Measurements from ENCODE around the gene LGALS9. TPM values are rescaled to one million over a fixed set of nuclear protein-coding genes. Genes with fewer than 3 reads are reported as not detected.
A peak's percentile ranks its signal among the peaks of the same experiment; 100 is the strongest.
"Not testable (repeated sequence)": the region's sequence is repeated elsewhere in the genome, so short reads cannot be mapped to it uniquely, and the experiment has no call there.

LGALS9 gene
- total RNA-seq, 2 experiments from 2014 or later, result 160 to 173 TPM

GRCh38 chr17:27618417-27618816, 12.6 kb upstream of the LGALS9 start:
- Mint-ChIP-seq H3K36me3 (ENCODE audit: low read depth) (peaks cover 44% of the 10 kb centered on the region), H3K4me3 (no peak overlapping the region), H3K27me3 (ENCODE audit: low read depth) (no peaks in the 10 kb centered on the region), H3K27ac (peak overlapping the region; percentile 54), H3K4me1 (ENCODE audit: low read depth) (peaks cover 32% of the 10 kb centered on the region), H3K9me3 (ENCODE audit: insufficient read depth) (no peaks in the 10 kb centered on the region)
- no peak for ATAC-seq
- DNase-seq, result no peak
- POLR2A ChIA-PET, result no interaction called here
- CTCF ChIA-PET, result interaction anchor here (1.4 kb wide), 1 partner anchor 9 kb away, joined by 3 read pairs; no protein-coding TSS in a partner anchor

GRCh38 chr17:27620721-27621120, 10.3 kb upstream of the LGALS9 start:
- ChIA-PET CTCF (interaction anchor here (1.0 to 1.6 kb wide), 5 partner anchors 11 to 185 kb away, joined by 3 to 7 read pairs (median 4); no protein-coding TSS in a partner anchor), POLR2A (interaction anchor here (0.7 to 1.8 kb wide), 2 partner anchors 11 to 15 kb away, joined by 3 to 5 read pairs; partner anchors contain the start of gene LGALS9)
- ATAC-seq (no peak), DNase-seq (no peak)
- H3K27me3 Mint-ChIP-seq (ENCODE audit: low read depth), result no peaks in the 10 kb centered on the region
- peaks cover 28% of the 10 kb centered on the region for H3K4me1 Mint-ChIP-seq (ENCODE audit: low read depth)
- no peak overlapping the region for H3K4me3 Mint-ChIP-seq
- H3K36me3 Mint-ChIP-seq (ENCODE audit: low read depth), result peaks cover 35% of the 10 kb centered on the region
- H3K27ac Mint-ChIP-seq, result peak overlapping the region; percentile 79
- H3K9me3 Mint-ChIP-seq (ENCODE audit: insufficient read depth), result no peaks in the 10 kb centered on the region

- Mint-ChIP-seq H3K4me1 (ENCODE audit: low read depth) (peaks cover 20% of the 10 kb centered on the region), H3K36me3 (ENCODE audit: low read depth) (peaks cover 35% of the 10 kb centered on the region), H3K4me3 (no peak overlapping the region), H3K27ac (no peak overlapping the region), H3K9me3 (ENCODE audit: insufficient read depth) (no peaks in the 10 kb centered on the region), H3K27me3 (ENCODE audit: low read depth) (no peaks in the 10 kb centered on the region)
- no peak for DNase-seq
- ChIA-PET CTCF (interaction anchor here (0.8 to 1.6 kb wide), 5 partner anchors 13 to 268 kb away, joined by 3 to 5 read pairs (median 3); no protein-coding TSS in a partner anchor), POLR2A (interaction anchor here (1.2 to 1.8 kb wide), 2 partner anchors 10 to 12 kb away, joined by 5 read pairs; partner anchors contain the start of gene LGALS9)
- no peak for ATAC-seq
These were observed 9.5 kb upstream of the LGALS9 start for GRCh38 chr17:27621536-27621935.

- POLR2A ChIA-PET, result interaction anchor here (1.2 to 1.8 kb wide), 2 partner anchors 9 to 12 kb away, joined by 5 read pairs; partner anchors contain the start of gene LGALS9
- H3K36me3 Mint-ChIP-seq (ENCODE audit: low read depth), result peaks cover 35% of the 10 kb centered on the region
- CTCF ChIA-PET, result interaction anchor here (0.8 to 1.6 kb wide), 5 partner anchors 14 to 268 kb away, joined by 3 to 5 read pairs (median 3); no protein-coding TSS in a partner anchor
These were observed 8.9 kb upstream of the LGALS9 start for GRCh38 chr17:27621942-27622559.

GRCh38 chr17:27622986-27623385, 8.0 kb upstream of the LGALS9 start:
- H3K4me3 Mint-ChIP-seq, result no peak overlapping the region
- no peak for DNase-seq
- peaks cover 23% of the 10 kb centered on the region for H3K4me1 Mint-ChIP-seq (ENCODE audit: low read depth)
- H3K36me3 Mint-ChIP-seq (ENCODE audit: low read depth), result peaks cover 40% of the 10 kb centered on the region
- no peak overlapping the region for H3K27ac Mint-ChIP-seq
- ChIA-PET POLR2A (no interaction called here), CTCF (no interaction called here)
- no peaks in the 10 kb centered on the region for H3K9me3 Mint-ChIP-seq (ENCODE audit: insufficient read depth)
- no peaks in the 10 kb centered on the region for H3K27me3 Mint-ChIP-seq (ENCODE audit: low read depth)
- no peak for ATAC-seq

More at GRCh38 chr17:27621942-27622559, 8.9 kb upstream of the LGALS9 start:
- Mint-ChIP-seq H3K27ac (peak overlapping the region; percentile 57), H3K4me1 (ENCODE audit: low read depth) (peaks cover 15% of the 10 kb centered on the region), H3K4me3 (no peak overlapping the region), H3K27me3 (ENCODE audit: low read depth) (no peaks in the 10 kb centered on the region), H3K9me3 (ENCODE audit: insufficient read depth) (no peaks in the 10 kb centered on the region)
- no peak for DNase-seq
- ATAC-seq, result no peak

GRCh38 chr17:27623614-27624013, 7.4 kb upstream of the LGALS9 start:
- H3K36me3 Mint-ChIP-seq (ENCODE audit: low read depth), result peaks cover 39% of the 10 kb centered on the region
- DNase-seq (no peak), ATAC-seq (no peak)
- no peaks in the 10 kb centered on the region for H3K27me3 Mint-ChIP-seq (ENCODE audit: low read depth)
- CTCF ChIA-PET, result no interaction called here
- POLR2A ChIA-PET, result no interaction called here
- H3K9me3 Mint-ChIP-seq (ENCODE audit: insufficient read depth), result no peaks in the 10 kb centered on the region
- H3K27ac Mint-ChIP-seq, result no peak overlapping the region
- no peak overlapping the region for H3K4me3 Mint-ChIP-seq
- H3K4me1 Mint-ChIP-seq (ENCODE audit: low read depth), result peaks cover 29% of the 10 kb centered on the region

GRCh38 chr17:27624539-27624938, 6.4 kb upstream of the LGALS9 start:
- Mint-ChIP-seq H3K4me1 (ENCODE audit: low read depth) (peaks cover 37% of the 10 kb centered on the region), H3K9me3 (ENCODE audit: insufficient read depth) (no peaks in the 10 kb centered on the region), H3K27ac (no peak overlapping the region), H3K27me3 (ENCODE audit: low read depth) (no peaks in the 10 kb centered on the region), H3K36me3 (ENCODE audit: low read depth) (peaks cover 41% of the 10 kb centered on the region), H3K4me3 (no peak overlapping the region)
- no peak for ATAC-seq
- CTCF ChIA-PET, result interaction anchor here (2.2 kb wide), 1 partner anchor 9 kb away, joined by 7 read pairs; no protein-coding TSS in a partner anchor
- DNase-seq, result no peak
- POLR2A ChIA-PET, result no interaction called here

- H3K27me3 Mint-ChIP-seq (ENCODE audit: low read depth), result no peaks in the 10 kb centered on the region
- CTCF ChIA-PET, result interaction anchor here (0.9 to 2.2 kb wide), 3 partner anchors 11 to 29 kb away, joined by 3 to 7 read pairs (median 4); no protein-coding TSS in a partner anchor
- H3K9me3 Mint-ChIP-seq (ENCODE audit: insufficient read depth), result no peaks in the 10 kb centered on the region
- no peak for DNase-seq
- POLR2A ChIA-PET, result no interaction called here
- H3K4me3 Mint-ChIP-seq, result no peak overlapping the region
- H3K4me1 Mint-ChIP-seq (ENCODE audit: low read depth), result peaks cover 40% of the 10 kb centered on the region
- ATAC-seq, result no peak
- H3K27ac Mint-ChIP-seq, result no peak overlapping the region
- H3K36me3 Mint-ChIP-seq (ENCODE audit: low read depth), result peaks cover 39% of the 10 kb centered on the region
These were observed 5.1 kb upstream of the LGALS9 start for GRCh38 chr17:27625856-27626255.

GRCh38 chr17:27627514-27627913, 3.5 kb upstream of the LGALS9 start:
- no peaks in the 10 kb centered on the region for H3K27me3 Mint-ChIP-seq (ENCODE audit: low read depth)
- ATAC-seq, result no peak
- peak overlapping the region; percentile 13 for H3K27ac Mint-ChIP-seq
- H3K36me3 Mint-ChIP-seq (ENCODE audit: low read depth), result peaks cover 42% of the 10 kb centered on the region
- ChIA-PET CTCF (no interaction called here), POLR2A (no interaction called here)
- no peak for DNase-seq
- H3K4me1 Mint-ChIP-seq (ENCODE audit: low read depth), result peaks cover 43% of the 10 kb centered on the region
- no peak overlapping the region for H3K4me3 Mint-ChIP-seq
- H3K9me3 Mint-ChIP-seq (ENCODE audit: insufficient read depth), result no peaks in the 10 kb centered on the region

GRCh38 chr17:27628376-27628775, 2.6 kb upstream of the LGALS9 start:
- ATAC-seq, result no peak

GRCh38 chr17:27629260-27629659, 1.7 kb upstream of the LGALS9 start:
- H3K4me3 Mint-ChIP-seq; H3K9me3 Mint-ChIP-seq (ENCODE audit: insufficient read depth); H3K27me3 Mint-ChIP-seq (ENCODE audit: low read depth); POLR2A ChIA-PET; ATAC-seq; DNase-seq: not testable (repeated sequence)
- CTCF ChIA-PET, result interaction anchor here (0.7 to 1.9 kb wide), 4 partner anchors 20 to 392 kb away, joined by 4 to 7 read pairs (median 5); no protein-coding TSS in a partner anchor
- Mint-ChIP-seq H3K36me3 (ENCODE audit: low read depth) (peaks cover 42% of the 10 kb centered on the region), H3K4me1 (ENCODE audit: low read depth) (peaks cover 59% of the 10 kb centered on the region), H3K27ac (peak overlapping the region; percentile 54)

More at GRCh38 chr17:27628376-27628775, 2.6 kb upstream of the LGALS9 start:
- H3K9me3 Mint-ChIP-seq (ENCODE audit: insufficient read depth), result no peaks in the 10 kb centered on the region
- DNase-seq, result peak; percentile 47
- H3K36me3 Mint-ChIP-seq (ENCODE audit: low read depth), result peaks cover 38% of the 10 kb centered on the region
- ChIA-PET POLR2A (no interaction called here), CTCF (interaction anchor here (1.2 to 1.9 kb wide), 2 partner anchors 29 to 391 kb away, joined by 4 to 7 read pairs; no protein-coding TSS in a partner anchor)
- no peaks in the 10 kb centered on the region for H3K27me3 Mint-ChIP-seq (ENCODE audit: low read depth)
- peaks cover 51% of the 10 kb centered on the region for H3K4me1 Mint-ChIP-seq (ENCODE audit: low read depth)
- H3K27ac Mint-ChIP-seq, result no peak overlapping the region
- no peak overlapping the region for H3K4me3 Mint-ChIP-seq

GRCh38 chr17:27631411-27631760, 398 bp downstream of the LGALS9 start:
- H3K27me3 Mint-ChIP-seq (ENCODE audit: low read depth), result no peaks in the 10 kb centered on the region
- H3K4me3 Mint-ChIP-seq, result peak overlapping the region; percentile 92
- peak overlapping the region; percentile 96 for H3K27ac Mint-ChIP-seq
- peaks cover 74% of the 10 kb centered on the region for H3K4me1 Mint-ChIP-seq (ENCODE audit: low read depth)
- ChIA-PET POLR2A (interaction anchor here (0.7 to 1.2 kb wide), 3 partner anchors 10 to 337 kb away, joined by 3 to 5 read pairs (median 3); no protein-coding TSS in a partner anchor), CTCF (interaction anchor here (1.1 to 2.5 kb wide), 5 partner anchors 11 to 174 kb away, joined by 3 to 6 read pairs (median 4); no protein-coding TSS in a partner anchor)
- ATAC-seq, result peak; percentile 73
- peaks cover 52% of the 10 kb centered on the region for H3K36me3 Mint-ChIP-seq (ENCODE audit: low read depth)
- no peak for DNase-seq
- no peaks in the 10 kb centered on the region for H3K9me3 Mint-ChIP-seq (ENCODE audit: insufficient read depth)

All from activated CD8-positive, alpha-beta T cell treated with anti-CD3 and anti-CD28 coated beads, Interleukin-2, amount 10 ng/mL, durations not matched to agents 7 days and 5 days (primary cell).